Loucy (cell line): ENCODE data around the gene MCFD2.

Experiments
- H2AFZ ChIP-seq: fragments of 200-600 bp; sonication (generic); 2 replicates; pipeline ENCODE4 v1.6.0; 2016; ENCODE audit warnings: antibody characterized with exemption, mild to moderate bottlenecking, low read length, moderate library complexity
- H3F3A ChIP-seq: fragments of 200-600 bp; 2 replicates; pipeline ENCODE4 v1.6.0; 2016; ENCODE audit warnings: antibody characterized with exemption, low read depth, mild to moderate bottlenecking
- H3K27me3 ChIP-seq: fragments of 200-600 bp; sonication (generic); 2 replicates; pipeline ENCODE4 v1.6.1; 2014; ENCODE audit warnings: low read length, mild to moderate bottlenecking; ENCODE audit not compliant: insufficient read depth, poor library complexity, severe bottlenecking
- H3K36me3 ChIP-seq: fragments of 200-600 bp; sonication (generic); 2 replicates; pipeline ENCODE4 v1.6.1; 2016; ENCODE audit warnings: low read length; ENCODE audit not compliant: insufficient read depth
- H3K4me1 ChIP-seq: fragments of 200-600 bp; sonication (generic); 2 replicates; pipeline ENCODE4 v1.5.1; 2014; ENCODE audit warnings: low read length, mild to moderate bottlenecking; ENCODE audit not compliant: insufficient read depth, poor library complexity, severe bottlenecking
- H3K4me2 ChIP-seq: fragments of 200-600 bp; sonication (generic); 2 replicates; pipeline ENCODE4 v1.6.0; 2014; ENCODE audit warnings: antibody characterized with exemption, low read length, low read depth, mild to moderate bottlenecking; ENCODE audit not compliant: poor library complexity, severe bottlenecking
- H3K4me3 ChIP-seq: fragments of 200-600 bp; sonication (generic); 2 replicates; pipeline ENCODE4 v1.5.1; 2014; ENCODE audit warnings: low read length, mild to moderate bottlenecking, mixed read lengths; ENCODE audit not compliant: poor library complexity, severe bottlenecking
- H3K79me2 ChIP-seq: fragments of 200-600 bp; sonication (generic); 2 replicates; pipeline ENCODE4 v1.6.1; 2014; ENCODE audit warnings: low read length; ENCODE audit not compliant: insufficient read depth
- H3K9ac ChIP-seq: fragments of 200-600 bp; sonication (generic); 2 replicates; pipeline ENCODE4 v1.6.0; 2014; ENCODE audit warnings: mild to moderate bottlenecking, low read depth, low read length, moderate library complexity; ENCODE audit not compliant: poor library complexity, severe bottlenecking
- H3K9me2 ChIP-seq: fragments of 200-600 bp; sonication (generic); replicated peaks from 2 replicates; pipeline ENCODE4 v1.6.1; 2016; ENCODE audit warnings: low read depth, low read length, mixed read lengths
- H3K9me3 ChIP-seq: fragments of 200-600 bp; sonication (generic); 2 replicates; pipeline ENCODE4 v1.6.1; 2014; ENCODE audit warnings: mild to moderate bottlenecking, antibody characterized with exemption, low read length, low read depth; ENCODE audit not compliant: insufficient read depth
- H4K20me1 ChIP-seq: fragments of 200-600 bp; sonication (generic); 2 replicates; pipeline ENCODE4 v1.6.0; 2014; ENCODE audit warnings: antibody characterized with exemption, low read length, mild to moderate bottlenecking; ENCODE audit not compliant: insufficient read depth, poor library complexity, severe bottlenecking
- CTCF ChIP-seq: fragments of 200-600 bp; sonication (generic); conservative IDR thresholded peaks from 2 replicates; pipeline ENCODE4 v1.5.1; 2014; ENCODE audit warnings: mild to moderate bottlenecking, antibody characterized with exemption, low read length
- EZH2phosphoT487 ChIP-seq: fragments of 200-600 bp; IDR thresholded peaks from 2 replicates; pipeline ENCODE4 v1.6.1; 2018; ENCODE audit warnings: antibody characterized with exemption, mild to moderate bottlenecking, moderate library complexity, borderline replicate concordance

Gene MCFD2

DNA sequence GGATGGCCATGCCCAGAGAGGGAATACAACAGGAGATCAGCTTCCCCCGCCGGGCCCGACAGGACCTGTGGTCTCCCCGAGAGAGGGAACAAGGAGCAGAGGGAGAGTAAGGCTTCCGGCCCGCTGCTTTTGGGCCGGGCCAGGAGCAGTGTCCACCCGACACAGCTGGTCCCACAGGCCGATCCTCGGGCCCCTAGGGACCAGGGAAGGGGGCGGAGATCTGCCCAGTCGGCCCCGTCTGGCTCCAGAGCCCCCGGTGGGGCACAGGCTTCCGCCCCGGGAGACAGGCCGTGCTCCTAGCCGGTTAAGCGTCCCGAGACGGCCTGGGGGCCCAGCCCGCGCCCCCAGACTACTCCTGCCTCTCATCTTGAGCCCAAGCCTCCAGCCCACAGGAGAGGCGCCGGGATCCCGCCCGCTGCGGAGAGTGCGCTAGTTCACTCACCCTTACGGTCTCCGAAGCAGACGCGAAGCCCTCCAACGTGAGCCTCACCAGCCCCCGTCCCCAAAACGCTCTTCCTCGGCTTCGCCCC lies at the start of gene MCFD2:
Gene MCFD2 (minus strand): TSS at position 526 of the 530 bp plus-strand sequence. CDS start 6,635 bp downstream, outside the sequence.
- peak within 1 kb of the TSS; percentile 97 for H2AFZ ChIP-seq
- H3K79me2 ChIP-seq = peaks cover 61% of the 10 kb centered on the region
- peak within 1 kb of the TSS; percentile 91 for H3K9ac ChIP-seq
- H3K4me3 ChIP-seq = peak within 1 kb of the TSS; percentile 96
- H3K4me2 ChIP-seq = peak within 1 kb of the TSS; percentile 91
- no peaks in the 10 kb centered on the region for H3K9me2 ChIP-seq
- peaks cover 21% of the 10 kb centered on the region for H4K20me1 ChIP-seq
- H3K36me3 ChIP-seq = no peaks in the 10 kb centered on the region
- H3K9me3 ChIP-seq = no peaks in the 10 kb centered on the region
- no peak for TF ChIP-seq CTCF
- TF ChIP-seq EZH2phosphoT487 = no peak
- no peaks in the 10 kb centered on the region for H3K27me3 ChIP-seq
- no peaks in the 10 kb centered on the region; the same call in 1 of the 2 replicates for H3F3A ChIP-seq
- H3K4me1 ChIP-seq = peaks cover 47% of the 10 kb centered on the region

DNA sequence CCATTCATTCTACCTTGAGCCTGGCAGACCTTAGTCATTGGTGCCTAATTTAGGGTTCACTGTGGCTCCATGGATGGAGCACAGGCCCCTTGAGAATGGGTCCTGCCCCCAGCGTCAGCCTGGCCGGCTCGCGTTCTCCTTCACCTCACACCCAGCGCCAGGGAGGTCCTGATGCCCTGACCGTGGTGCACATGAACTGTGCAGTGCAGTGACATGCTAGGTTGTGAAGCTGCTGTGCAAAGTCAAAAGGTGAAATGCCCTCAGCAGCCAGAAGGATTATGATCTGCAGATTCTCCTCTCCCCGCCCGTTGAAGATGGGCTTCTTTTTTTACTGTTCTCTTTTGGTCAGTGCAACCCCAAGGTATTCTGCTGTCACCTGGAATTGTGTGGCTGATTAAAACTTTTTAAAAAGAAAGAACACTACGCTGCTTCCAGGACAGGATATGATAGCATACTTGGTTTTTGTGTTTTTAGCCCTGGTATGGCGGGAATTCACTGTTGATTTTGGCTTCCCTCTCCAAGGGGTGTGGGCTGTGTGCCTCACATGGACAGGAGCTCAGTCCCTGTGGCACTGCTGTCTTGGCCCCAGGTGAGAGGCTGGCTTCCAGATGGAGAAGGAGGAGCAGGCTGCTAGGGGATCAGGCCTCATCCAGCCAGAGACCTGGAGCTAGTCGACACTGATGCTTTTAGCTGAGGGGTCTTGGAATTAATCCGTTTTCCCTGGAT lies 49.4 kb upstream of the MCFD2 start:
- H3K9ac ChIP-seq = no peak overlapping the region
- no peaks in the 10 kb centered on the region for H3K4me1 ChIP-seq
- H2AFZ ChIP-seq = no peak overlapping the region
- TF ChIP-seq EZH2phosphoT487 = no peak
- no peak overlapping the region for H3K4me3 ChIP-seq
- no peaks in the 10 kb centered on the region for H4K20me1 ChIP-seq
- no peaks in the 10 kb centered on the region for H3K9me3 ChIP-seq
- H3K79me2 ChIP-seq = no peaks in the 10 kb centered on the region
- no peaks in the 10 kb centered on the region for H3K9me2 ChIP-seq
- H3K27me3 ChIP-seq = no peaks in the 10 kb centered on the region
- H3K4me2 ChIP-seq = no peak overlapping the region
- H3F3A ChIP-seq = no peaks in the 10 kb centered on the region
- H3K36me3 ChIP-seq = peaks cover 6% of the 10 kb centered on the region; the same call in 1 of the 2 replicates

DNA sequence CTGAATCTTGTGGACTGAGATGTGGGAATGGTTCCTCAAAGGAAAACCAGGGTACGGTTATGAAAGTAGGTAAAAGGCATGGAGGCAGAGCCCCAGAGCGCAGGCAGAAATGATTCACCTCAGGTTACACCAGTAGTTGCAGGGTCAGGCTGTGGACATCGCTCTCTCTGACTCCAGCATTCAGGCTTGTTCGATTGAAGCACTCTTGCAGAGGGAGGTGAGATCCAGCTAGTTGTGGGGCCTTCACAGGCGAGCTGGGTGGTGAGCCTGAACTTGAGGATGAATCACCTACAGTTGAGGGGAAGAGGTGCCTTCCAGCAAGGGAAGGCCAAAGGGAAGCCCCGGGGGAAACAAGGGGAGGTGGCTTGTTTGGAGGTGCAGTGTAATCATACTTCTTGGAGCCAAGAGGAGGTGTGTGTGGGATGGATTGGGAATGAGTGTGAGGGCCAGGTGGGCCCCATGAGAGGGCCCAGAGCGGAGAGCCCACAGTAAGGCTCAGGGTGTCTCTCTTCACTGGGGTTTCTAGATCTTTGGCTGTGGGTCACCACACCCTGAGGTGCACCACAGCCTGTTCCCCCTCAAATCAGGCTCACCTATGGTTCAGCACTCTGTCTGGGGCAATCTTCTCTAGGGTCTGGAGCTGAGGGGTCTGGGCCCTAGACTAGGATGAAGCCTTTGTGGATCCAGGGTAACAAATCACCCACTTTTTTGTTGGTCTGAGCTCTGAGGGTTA lies 48.5 kb upstream of the MCFD2 start:
- Histone ChIP-seq H3K9ac (no peak overlapping the region), H4K20me1 (no peaks in the 10 kb centered on the region)
- TF ChIP-seq EZH2phosphoT487 = no peak
- TF ChIP-seq CTCF = no peak

More for the DNA sequence above, 48.5 kb upstream of the MCFD2 start:
- Histone ChIP-seq H3K79me2 (no peaks in the 10 kb centered on the region), H3K9me3 (no peaks in the 10 kb centered on the region), H3K4me2 (no peak overlapping the region), H3K4me3 (no peak overlapping the region), H3K27me3 (no peaks in the 10 kb centered on the region), H3K36me3 (peaks cover 6% of the 10 kb centered on the region; the same call in 1 of the 2 replicates), H2AFZ (no peak overlapping the region), H3K9me2 (no peaks in the 10 kb centered on the region), H3K4me1 (no peaks in the 10 kb centered on the region), H3F3A (no peaks in the 10 kb centered on the region)
